B cell (primary cell): ENCODE measurements around the gene CCR6. TPM values are rescaled to one million over a fixed set of nuclear protein-coding genes. Genes with fewer than 3 reads are reported as not detected.

Source experiments
- ATAC-seq: fragments of 200-7000 bp; cut with Tn5 transposase; one replicate; pipeline ENCODE4 v1.10.0; 2021; ENCODE audit warnings: low read depth, mild to moderate bottlenecking, moderate number of reproducible peaks, moderate library complexity
- CTCF ChIA-PET: fragments of 350-600 bp; sonication (Branson Sonifier 250); formaldehyde crosslinking; loops from one replicate; lab custom pipeline; 2021; ENCODE audit warnings: antibody characterized with exemption, inconsistent platforms; lab: Charles Lee
- POLR2A ChIA-PET: fragments of 350-600 bp; sonication (Branson Sonifier 250); formaldehyde crosslinking; loops from one replicate; lab custom pipeline; 2021; ENCODE audit warnings: antibody characterized with exemption; lab: Charles Lee
- DNase-seq: peaks from one replicate; pipeline ENCODE4 v3.0.0; 2013
- H2AFZ ChIP-seq: 2 replicates; pipeline ENCODE4 v1.6.1; 2012; ENCODE audit warnings: mild to moderate bottlenecking, low read depth, low read length; ENCODE audit not compliant: insufficient read depth, poor library complexity, severe bottlenecking
- H3K27ac ChIP-seq, 2 donors: 1 replicate in 1 of 2; 2 replicates in 1 of 2; pipeline ENCODE4 v1.5.1; 2012 to 2013; ENCODE audit warnings: low read length in 2 of 2, mild to moderate bottlenecking in 2 of 2, moderate library complexity in 1 of 2
- H3K27me3 ChIP-seq, 4 experiments: fragments of 200-600 bp in 1 of 4; sonication (generic) in 1 of 4; replicated peaks in 1 of 4; 1 replicate in 2 of 4; 2 replicates in 2 of 4; pipeline versions ENCODE4 v1.6.1 to v1.7.0; 2013 to 2016; ENCODE audit warnings: low read length in 3 of 4, mild to moderate bottlenecking in 2 of 4, mixed read lengths in 1 of 4, moderate library complexity in 1 of 4; ENCODE audit not compliant: insufficient read depth in 4 of 4, control insufficient read depth in 3 of 4; ENCODE audit errors: control extremely low read depth in 1 of 4
- H3K36me3 ChIP-seq, 2 experiments: replicated peaks in 1 of 2; 1 replicate in 1 of 2; 2 replicates in 1 of 2; pipeline versions ENCODE4 v1.6.1 to v1.7.1; 2013; ENCODE audit warnings: low read length in 1 of 2; ENCODE audit not compliant: insufficient read depth in 2 of 2, control insufficient read depth in 1 of 2; ENCODE audit errors: control extremely low read depth in 1 of 2, extremely low read depth in 1 of 2
- H3K4me1 ChIP-seq, 2 donors: fragments of 200-600 bp in 1 of 2; sonication (generic) in 1 of 2; 1 replicate in 1 of 2; 2 replicates in 1 of 2; pipeline versions ENCODE4 v1.5.1 to v1.6.1; 2013 to 2017; ENCODE audit warnings: low read length in 2 of 2; ENCODE audit not compliant: control insufficient read depth in 2 of 2, insufficient read depth in 2 of 2
- H3K4me2 ChIP-seq: replicated peaks from 2 replicates; pipeline ENCODE3; 2012; ENCODE audit warnings: mild to moderate bottlenecking, low read depth, low read length; ENCODE audit not compliant: poor library complexity, severe bottlenecking
- H3K4me3 ChIP-seq, 5 experiments: fragments of 200-600 bp in 1 of 5; sonication (generic) in 1 of 5; 1 replicate in 3 of 5; 2 replicates in 2 of 5; pipeline versions ENCODE4 v1.5.1 to v1.7.0; 2011 to 2016; ENCODE audit warnings: low read length in 4 of 5, mild to moderate bottlenecking in 4 of 5, low read depth in 2 of 5, control low read depth in 1 of 5, moderate library complexity in 1 of 5; ENCODE audit not compliant: insufficient read depth in 1 of 5; ENCODE audit errors: control extremely low read depth in 1 of 5, extremely low read depth in 1 of 5
- H3K79me2 ChIP-seq: fragments of 200-600 bp; sonication (generic); one replicate; pipeline ENCODE4 v1.6.0; 2016; ENCODE audit warnings: low read length; ENCODE audit not compliant: control insufficient read depth, insufficient read depth
- H3K9ac ChIP-seq: fragments of 200-600 bp; sonication (generic); 2 replicates; pipeline ENCODE4 v1.6.1; 2017; ENCODE audit warnings: mild to moderate bottlenecking, low read length, moderate library complexity
- H3K9me3 ChIP-seq, 3 donors: one replicate each; pipeline versions ENCODE4 v1.6.1 to v1.7.1; 2013; ENCODE audit warnings: low read length in 2 of 3; ENCODE audit not compliant: control insufficient read depth in 2 of 3, insufficient read depth in 1 of 3; ENCODE audit errors: control extremely low read depth in 1 of 3
- H4K20me1 ChIP-seq: 2 replicates; pipeline ENCODE4 v1.6.0; 2012; ENCODE audit warnings: mild to moderate bottlenecking, low read length; ENCODE audit not compliant: insufficient read depth, control insufficient read depth, poor library complexity, severe bottlenecking
- H3K27ac Mint-ChIP-seq: one replicate; pipeline ENCODE4 v1.8.0; 2021; ENCODE audit warnings: mixed read lengths
- H3K27me3 Mint-ChIP-seq: one replicate; pipeline ENCODE4 v1.8.0; 2021; ENCODE audit warnings: mixed read lengths
- H3K4me1 Mint-ChIP-seq: one replicate; pipeline ENCODE4 v1.8.0; 2021; ENCODE audit warnings: mixed read lengths
- H3K4me3 Mint-ChIP-seq: one replicate; pipeline ENCODE4 v1.8.0; 2021; ENCODE audit warnings: mixed read lengths
- H3K9me3 Mint-ChIP-seq: one replicate; pipeline ENCODE4 v1.8.0; 2022; ENCODE audit warnings: mixed read lengths; ENCODE audit not compliant: insufficient read depth
- EZH2 ChIP-seq: IDR thresholded peaks from 2 replicates; pipeline ENCODE4 v1.6.1; 2012; ENCODE audit warnings: borderline replicate concordance, low read depth, mild to moderate bottlenecking, moderate library complexity, low read length; ENCODE audit not compliant: insufficient read depth, poor library complexity, severe bottlenecking
- WGBS: methylation state at CpG from one replicate; pipeline ENCODE4 v1.1.5; 2013; ENCODE audit warnings: missing lambda C conversion rate; ENCODE audit not compliant: insufficient coverage; 5-methylcytosine and 5-hydroxymethylcytosine counted together
- intact Hi-C: fragments of 100-400 bp; cut with micrococcal nuclease; formaldehyde crosslinking; loops from one replicate; pipeline ENCODE4 v1.10.0; 2022
- polyA plus RNA-seq: library from polyadenylated mRNA; depleted of rRNA; stranded (reverse); fragments of >200 nt; gene quantifications from 2 replicates; pipeline ENCODE4 v1.2.3, GENCODE V29; 2012
- total RNA-seq, 2 donors: library from RNA; stranded (reverse); fragments of 120-200 nt in 1 of 2; gene quantifications; 1 replicate in 1 of 2; 2 replicates in 1 of 2; pipeline versions ENCODE4 v1.2.3 to v1.2.4, GENCODE V29; 2013 to 2022
- TF ChIP-seq, protein P1 (sequence below): fragments of 200-600 bp; IDR thresholded peaks from one replicate; pipeline ENCODE4 v1.8.0; 2022; ENCODE audit warnings: antibody characterized with exemption, mild to moderate bottlenecking

The CCR6 gene
- total and polyA plus RNA-seq, 2 donors (not counting 1 experiment from before 2014, with no cell fraction given): 18.2 to 30.9 TPM

DNA sequence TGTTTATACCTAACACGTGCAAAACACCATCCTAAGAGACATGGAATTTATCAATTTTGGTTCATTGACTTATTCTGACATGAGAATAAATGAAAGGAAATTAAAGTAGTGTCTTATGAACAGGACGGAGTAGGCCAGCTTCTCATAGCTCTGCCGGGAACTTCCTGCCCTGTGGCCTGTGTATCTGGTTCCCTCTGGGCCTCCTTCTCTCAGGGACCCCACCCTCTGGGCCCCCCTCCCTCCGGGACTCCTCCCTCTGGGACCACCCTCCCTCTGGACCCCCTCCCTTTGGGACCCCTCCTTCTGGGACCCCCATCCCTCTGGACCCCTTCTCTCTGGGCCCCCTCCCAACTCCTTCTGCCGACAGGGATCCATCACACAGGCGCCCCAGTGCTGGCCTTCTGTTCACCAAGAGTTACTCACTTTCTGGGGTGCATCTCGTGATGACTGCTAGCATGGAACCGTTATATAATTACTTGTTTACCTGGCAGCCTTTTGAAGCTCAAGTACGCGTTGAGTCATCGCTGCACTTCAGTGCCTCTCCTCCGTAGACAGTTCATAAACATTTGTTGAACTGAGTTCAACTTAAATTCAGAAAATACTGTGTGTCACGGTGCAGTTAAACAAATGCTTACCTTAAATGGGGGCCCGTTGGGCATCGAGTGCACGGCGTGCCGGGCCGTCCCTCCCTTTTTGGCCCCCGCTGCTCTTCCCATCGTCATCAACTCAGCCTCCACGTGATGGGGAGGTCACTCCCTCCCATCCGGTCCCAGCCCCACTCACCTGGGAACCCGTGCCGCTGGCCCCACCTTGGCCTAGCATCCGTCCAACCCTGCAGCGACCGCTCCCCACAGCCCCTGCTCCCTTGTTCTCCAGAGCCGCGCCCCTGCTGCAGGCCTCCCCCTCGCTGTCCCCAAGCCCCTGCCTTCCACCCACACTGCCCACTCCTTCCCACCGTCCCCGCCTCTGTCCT is 8.1 kb downstream of the CCR6 start:
- Histone ChIP-seq H3K9ac (peak overlapping the region; percentile 19), H3K79me2 (peaks cover 96% of the 10 kb centered on the region), H3K4me3 (peak overlapping the region in 1 of 5 experiments; percentile 2), H3K27me3 (no peaks in the 10 kb centered on the region), H3K4me2 (peak overlapping the region; percentile 61), H3K4me1 (peaks cover 76 to 80% of the 10 kb centered on the region in 2 donors), H3K36me3 (peaks cover 2 to 85% of the 10 kb centered on the region in 2 experiments), H3K9me3 (peaks cover 0 to 6% (median 0%) of the 10 kb centered on the region in 3 donors), H2AFZ (no peak overlapping the region), H4K20me1 (peaks cover 75% of the 10 kb centered on the region), H3K27ac (peak overlapping the region; percentile 82 to 92)
- WGBS: 81% methylated on average over 29 of the region's 33 CpGs
- peak; percentile 70 for ATAC-seq
- no peaks in the 10 kb centered on the region for H3K27me3 Mint-ChIP-seq
- intact Hi-C loops: loop anchor here (1.0 to 2.0 kb wide), 7 partner anchors 9 to 180 kb away; no protein-coding TSS in a partner anchor
- DNase-seq: peak; percentile 70
- ChIA-PET POLR2A (interaction anchor here (1.0 to 5.4 kb wide), 9 partner anchors 10 to 133 kb away, joined by 3 to 47 read pairs (median 6); partner anchors contain the start of gene CCR6), CTCF (interaction anchor here (0.9 to 22.6 kb wide), 6 partner anchors 6 to 175 kb away, joined by 3 to 437 read pairs (median 22); partner anchors contain the start of genes CCR6 and RNASET2)
- peaks cover 91% of the 10 kb centered on the region for H3K4me1 Mint-ChIP-seq
- peak overlapping the region; percentile 100 for H3K27ac Mint-ChIP-seq
- peak overlapping the region; percentile 53 for H3K4me3 Mint-ChIP-seq
- no peak for TF ChIP-seq EZH2
- TF ChIP-seq, protein P1, sequence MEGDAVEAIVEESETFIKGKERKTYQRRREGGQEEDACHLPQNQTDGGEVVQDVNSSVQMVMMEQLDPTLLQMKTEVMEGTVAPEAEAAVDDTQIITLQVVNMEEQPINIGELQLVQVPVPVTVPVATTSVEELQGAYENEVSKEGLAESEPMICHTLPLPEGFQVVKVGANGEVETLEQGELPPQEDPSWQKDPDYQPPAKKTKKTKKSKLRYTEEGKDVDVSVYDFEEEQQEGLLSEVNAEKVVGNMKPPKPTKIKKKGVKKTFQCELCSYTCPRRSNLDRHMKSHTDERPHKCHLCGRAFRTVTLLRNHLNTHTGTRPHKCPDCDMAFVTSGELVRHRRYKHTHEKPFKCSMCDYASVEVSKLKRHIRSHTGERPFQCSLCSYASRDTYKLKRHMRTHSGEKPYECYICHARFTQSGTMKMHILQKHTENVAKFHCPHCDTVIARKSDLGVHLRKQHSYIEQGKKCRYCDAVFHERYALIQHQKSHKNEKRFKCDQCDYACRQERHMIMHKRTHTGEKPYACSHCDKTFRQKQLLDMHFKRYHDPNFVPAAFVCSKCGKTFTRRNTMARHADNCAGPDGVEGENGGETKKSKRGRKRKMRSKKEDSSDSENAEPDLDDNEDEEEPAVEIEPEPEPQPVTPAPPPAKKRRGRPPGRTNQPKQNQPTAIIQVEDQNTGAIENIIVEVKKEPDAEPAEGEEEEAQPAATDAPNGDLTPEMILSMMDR: no peak
- H3K9me3 Mint-ChIP-seq: no peaks in the 10 kb centered on the region
